Measurements from ENCODE around the gene DNTTIP2. TPM values are rescaled to one million over a fixed set of nuclear protein-coding genes. Genes with fewer than 3 reads are reported as not detected.
"Not testable (repeated sequence)": the region's sequence is repeated elsewhere in the genome, so short reads cannot be mapped to it uniquely, and the experiment has no call there.

DNTTIP2 gene, protein sequence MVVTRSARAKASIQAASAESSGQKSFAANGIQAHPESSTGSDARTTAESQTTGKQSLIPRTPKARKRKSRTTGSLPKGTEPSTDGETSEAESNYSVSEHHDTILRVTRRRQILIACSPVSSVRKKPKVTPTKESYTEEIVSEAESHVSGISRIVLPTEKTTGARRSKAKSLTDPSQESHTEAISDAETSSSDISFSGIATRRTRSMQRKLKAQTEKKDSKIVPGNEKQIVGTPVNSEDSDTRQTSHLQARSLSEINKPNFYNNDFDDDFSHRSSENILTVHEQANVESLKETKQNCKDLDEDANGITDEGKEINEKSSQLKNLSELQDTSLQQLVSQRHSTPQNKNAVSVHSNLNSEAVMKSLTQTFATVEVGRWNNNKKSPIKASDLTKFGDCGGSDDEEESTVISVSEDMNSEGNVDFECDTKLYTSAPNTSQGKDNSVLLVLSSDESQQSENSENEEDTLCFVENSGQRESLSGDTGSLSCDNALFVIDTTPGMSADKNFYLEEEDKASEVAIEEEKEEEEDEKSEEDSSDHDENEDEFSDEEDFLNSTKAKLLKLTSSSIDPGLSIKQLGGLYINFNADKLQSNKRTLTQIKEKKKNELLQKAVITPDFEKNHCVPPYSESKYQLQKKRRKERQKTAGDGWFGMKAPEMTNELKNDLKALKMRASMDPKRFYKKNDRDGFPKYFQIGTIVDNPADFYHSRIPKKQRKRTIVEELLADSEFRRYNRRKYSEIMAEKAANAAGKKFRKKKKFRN
- total RNA-seq: 100 to 1,000 TPM; 135 to 143 (median 141) TPM

DNA sequence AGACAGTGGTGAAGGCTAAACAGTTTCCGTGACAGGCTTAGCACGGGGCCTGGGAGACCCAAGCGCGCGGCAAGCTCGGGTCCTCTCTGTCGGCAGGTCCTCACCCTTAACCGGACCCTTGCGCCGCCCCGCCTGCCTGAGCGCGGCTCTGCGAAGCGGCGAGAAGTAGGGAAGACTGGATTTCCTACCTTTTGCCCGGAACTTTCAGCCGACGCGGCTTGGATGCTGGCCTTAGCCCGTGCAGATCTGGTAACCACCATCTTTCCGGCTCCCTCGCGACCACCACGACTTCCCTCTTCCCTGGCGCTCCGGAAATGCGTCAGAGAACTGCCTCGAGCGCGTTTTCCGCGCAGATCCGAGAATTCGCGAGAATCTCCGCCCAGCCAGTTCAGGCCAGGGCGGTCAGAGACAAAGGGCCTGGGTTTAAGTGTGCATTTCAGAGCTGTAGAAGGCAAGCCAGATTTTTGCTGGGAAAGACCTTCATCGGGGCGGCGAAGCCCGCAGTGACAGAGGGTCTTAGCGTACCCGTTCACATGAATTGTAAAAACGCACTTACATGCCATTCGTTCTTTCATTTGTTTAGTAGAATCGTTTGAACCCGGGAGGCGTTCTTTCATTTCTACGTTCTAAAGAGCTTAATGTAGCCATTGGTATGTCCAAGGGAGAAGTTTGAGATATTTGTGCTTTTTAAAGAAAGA is at the start of gene DNTTIP2:
Gene DNTTIP2, minus strand, starts transcription at position 318 of the 698 bp plus-strand sequence. Its CDS starts 58 bp downstream, at position 260.
- H3K4me3 Mint-ChIP-seq: peak within 1 kb of the TSS; percentile 96
- no peaks in the 10 kb centered on the region for H3K9me3 Mint-ChIP-seq
- peaks cover 41% of the 10 kb centered on the region for H3K36me3 Mint-ChIP-seq (ENCODE audit: insufficient read depth)
- H3K27me3 Mint-ChIP-seq (ENCODE audit: low read depth): no peaks in the 10 kb centered on the region
- peaks cover 40% of the 10 kb centered on the region for H3K4me1 Mint-ChIP-seq (ENCODE audit: low read depth)
- ATAC-seq (peak; percentile 92 to 93), DNase-seq (peak; percentile 83)

- peaks cover 9% of the 10 kb centered on the region for H3K27me3 Mint-ChIP-seq (ENCODE audit: low read depth)
- peaks cover 18% of the 10 kb centered on the region for H3K9me3 Mint-ChIP-seq
- DNase-seq: no peak
- H3K36me3 Mint-ChIP-seq (ENCODE audit: insufficient read depth): no peaks in the 10 kb centered on the region
- no peak for ATAC-seq
- no peaks in the 10 kb centered on the region for H3K4me1 Mint-ChIP-seq (ENCODE audit: low read depth)
- no peak overlapping the region for H3K4me3 Mint-ChIP-seq
Observed at GRCh38 chr1:93925206-93925605, 46.2 kb upstream of the DNTTIP2 start.

GRCh38 chr1:93919780-93920179 is 40.8 kb upstream of the DNTTIP2 start:
- Mint-ChIP-seq H3K4me1 (ENCODE audit: low read depth) (no peaks in the 10 kb centered on the region), H3K4me3 (no peak overlapping the region), H3K9me3 (no peaks in the 10 kb centered on the region), H3K36me3 (ENCODE audit: insufficient read depth) (no peaks in the 10 kb centered on the region), H3K27me3 (ENCODE audit: low read depth) (peaks cover under 1% of the 10 kb centered on the region)
- DNase-seq: no peak
- no peak for ATAC-seq

DNA sequence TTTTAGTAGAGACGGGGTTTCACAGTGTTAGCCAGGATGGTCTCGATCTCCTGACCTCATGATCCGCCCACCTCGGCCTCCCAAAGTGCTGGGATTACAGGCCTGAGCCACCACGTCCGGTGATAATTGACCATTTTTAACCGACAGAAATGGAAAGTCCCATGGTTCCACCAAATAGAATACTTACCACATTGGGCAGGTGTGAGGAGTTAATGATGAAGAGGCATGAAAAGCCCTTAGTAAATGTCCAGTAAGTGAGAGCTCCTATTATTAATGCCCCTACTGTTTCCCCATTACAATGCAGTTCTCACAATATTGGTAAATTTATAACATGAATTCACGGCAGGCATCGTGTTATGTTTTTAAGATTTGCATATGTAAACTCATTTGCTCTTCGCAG is 38.3 kb upstream of the DNTTIP2 start:
- no peak for ATAC-seq
- Mint-ChIP-seq H3K27me3 (ENCODE audit: low read depth) (no peaks in the 10 kb centered on the region), H3K4me3 (no peak overlapping the region), H3K36me3 (ENCODE audit: insufficient read depth) (no peaks in the 10 kb centered on the region), H3K9me3 (no peaks in the 10 kb centered on the region), H3K4me1 (ENCODE audit: low read depth) (no peaks in the 10 kb centered on the region)
- DNase-seq: no peak

- H3K36me3 Mint-ChIP-seq (ENCODE audit: insufficient read depth); H3K4me3 Mint-ChIP-seq; H3K9me3 Mint-ChIP-seq; DNase-seq; H3K27me3 Mint-ChIP-seq (ENCODE audit: low read depth); ATAC-seq: not testable (repeated sequence)
- peaks cover 26% of the 10 kb centered on the region for H3K4me1 Mint-ChIP-seq (ENCODE audit: low read depth)
Observed at GRCh38 chr1:93910880-93911279, 31.9 kb upstream of the DNTTIP2 start.

DNA sequence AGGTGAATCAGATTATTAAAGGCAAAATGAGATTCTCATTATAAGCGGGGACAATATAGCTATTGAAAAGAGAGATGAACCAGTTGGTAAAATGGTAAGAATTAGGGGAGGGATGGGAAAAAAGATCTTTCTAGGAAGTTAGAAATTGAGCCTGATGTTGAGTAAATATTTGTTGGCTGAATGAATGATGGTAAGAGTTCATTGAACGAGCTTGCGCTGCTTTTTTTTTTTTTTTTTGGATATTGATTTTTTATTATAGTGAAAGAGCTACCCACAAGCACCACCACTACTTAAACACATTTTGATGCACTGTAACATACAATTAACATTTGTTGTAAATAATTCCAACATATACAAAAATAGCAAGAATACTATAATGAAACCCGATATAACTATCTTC is 31.3 kb upstream of the DNTTIP2 start:
- H3K9me3 Mint-ChIP-seq: no peaks in the 10 kb centered on the region
- H3K27me3 Mint-ChIP-seq (ENCODE audit: low read depth): no peaks in the 10 kb centered on the region
- H3K4me3 Mint-ChIP-seq: peak overlapping the region; percentile 86
- DNase-seq (no peak), ATAC-seq (no peak)
- H3K36me3 Mint-ChIP-seq (ENCODE audit: insufficient read depth): peaks cover 4% of the 10 kb centered on the region
- H3K4me1 Mint-ChIP-seq (ENCODE audit: low read depth): peaks cover 29% of the 10 kb centered on the region

DNA sequence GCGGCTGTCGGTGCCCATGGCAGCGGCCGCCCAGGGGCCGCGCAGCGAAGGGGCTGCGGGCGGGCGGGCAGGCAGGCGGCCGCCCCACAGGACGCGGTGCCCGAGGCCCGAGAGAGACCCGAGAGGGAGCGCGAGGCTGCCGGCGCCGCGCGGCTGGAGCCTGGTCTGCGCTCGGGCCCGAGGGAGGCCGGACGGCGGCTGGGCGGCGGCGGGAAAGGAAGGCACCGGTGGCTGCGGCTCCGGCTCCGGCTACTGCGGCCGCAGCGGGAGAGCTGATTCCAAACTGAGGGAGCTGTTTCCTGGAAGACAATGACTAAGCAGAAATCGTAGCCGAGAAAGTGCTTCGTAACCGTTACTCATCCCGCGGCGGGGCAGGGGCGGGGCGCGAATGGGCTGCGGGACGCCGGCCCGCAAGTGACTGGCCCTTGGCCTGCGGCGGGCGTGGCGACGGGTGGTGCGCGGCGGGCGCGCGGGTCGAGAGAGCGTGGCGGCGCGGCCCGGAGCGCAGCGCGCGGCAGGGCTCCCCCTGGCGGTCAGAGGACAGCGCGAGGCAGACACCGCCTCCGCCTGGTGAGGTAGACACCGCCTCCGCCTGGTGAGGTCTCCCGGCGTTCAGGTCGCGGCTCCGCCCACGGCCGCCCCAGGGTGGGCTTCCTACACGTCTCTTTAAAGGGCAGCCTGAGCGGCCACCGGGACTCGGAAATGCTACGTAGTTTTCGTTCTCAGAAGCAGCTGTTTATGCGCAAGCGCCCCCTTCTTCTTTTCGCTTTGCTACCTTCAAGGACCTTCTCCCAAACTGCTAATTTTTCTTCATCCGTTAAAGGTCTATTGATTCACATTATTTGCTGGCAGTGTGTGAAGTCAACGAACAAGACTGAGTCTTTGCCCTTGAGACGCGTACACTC is 30.4 kb upstream of the DNTTIP2 start, which contains the start of gene GCLM:
Gene GCLM, minus strand, starts transcription at position 285 of the 905 bp plus-strand sequence. Its CDS starts 267 bp downstream, at position 18.
- Mint-ChIP-seq H3K27me3 (ENCODE audit: low read depth) (no peaks in the 10 kb centered on the region), H3K4me1 (ENCODE audit: low read depth) (peaks cover 35% of the 10 kb centered on the region), H3K4me3 (peak within 1 kb of the TSS; percentile 87), H3K9me3 (no peaks in the 10 kb centered on the region), H3K36me3 (ENCODE audit: insufficient read depth) (peaks cover 4% of the 10 kb centered on the region)
- ATAC-seq: peak; percentile 92
- peak; percentile 93 for DNase-seq

DNA sequence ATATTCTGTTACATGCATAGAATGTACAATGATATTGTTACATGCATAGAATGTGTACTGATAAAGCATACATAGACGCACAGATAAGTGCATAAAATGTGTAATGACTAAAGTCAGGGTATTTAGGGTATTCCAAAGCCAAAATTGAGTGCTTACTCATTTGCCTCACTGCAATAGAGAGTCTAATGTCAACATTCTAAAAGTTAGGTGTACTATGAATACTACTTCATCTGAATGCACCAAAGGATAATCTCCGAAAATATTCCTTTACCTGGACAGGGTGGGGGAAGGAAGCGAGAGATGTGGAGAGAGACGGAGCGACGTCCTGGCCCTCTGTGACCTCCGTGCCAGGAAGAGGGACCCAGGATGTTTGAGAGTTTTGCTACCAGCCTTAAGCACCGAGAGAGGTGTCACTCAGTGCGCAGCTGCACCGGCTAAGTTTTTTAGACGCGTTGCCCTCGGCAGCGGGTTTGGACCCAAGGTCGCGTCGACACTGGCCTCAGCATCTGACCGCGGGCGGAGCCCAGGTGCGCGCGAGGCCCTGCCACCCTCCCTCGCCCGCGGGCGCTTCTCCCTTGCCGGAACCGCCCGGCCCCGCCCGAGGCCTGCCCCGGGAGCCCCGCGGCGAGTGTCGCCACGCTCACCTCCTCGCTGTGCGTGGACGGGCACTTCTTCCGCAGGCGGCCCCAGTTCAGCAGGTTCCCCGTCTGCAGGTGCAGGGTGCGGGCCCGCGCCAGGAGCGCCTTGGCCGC is 29.6 kb upstream of the DNTTIP2 start:
- H3K36me3 Mint-ChIP-seq (ENCODE audit: insufficient read depth): peaks cover 4% of the 10 kb centered on the region
- H3K27me3 Mint-ChIP-seq (ENCODE audit: low read depth): no peaks in the 10 kb centered on the region
- H3K9me3 Mint-ChIP-seq: no peaks in the 10 kb centered on the region
- H3K4me3 Mint-ChIP-seq: peak overlapping the region; percentile 87
- ATAC-seq (peak; percentile 49 to 56), DNase-seq (peak; percentile 37)
- peaks cover 43% of the 10 kb centered on the region for H3K4me1 Mint-ChIP-seq (ENCODE audit: low read depth)

- ATAC-seq (no peak), DNase-seq (no peak)
- Mint-ChIP-seq H3K36me3 (ENCODE audit: insufficient read depth) (peaks cover 4% of the 10 kb centered on the region), H3K4me1 (ENCODE audit: low read depth) (peaks cover 43% of the 10 kb centered on the region), H3K9me3 (no peaks in the 10 kb centered on the region), H3K27me3 (ENCODE audit: low read depth) (no peaks in the 10 kb centered on the region), H3K4me3 (peak overlapping the region; percentile 87)
Observed at GRCh38 chr1:93907718-93908117, 28.7 kb upstream of the DNTTIP2 start.

DNA sequence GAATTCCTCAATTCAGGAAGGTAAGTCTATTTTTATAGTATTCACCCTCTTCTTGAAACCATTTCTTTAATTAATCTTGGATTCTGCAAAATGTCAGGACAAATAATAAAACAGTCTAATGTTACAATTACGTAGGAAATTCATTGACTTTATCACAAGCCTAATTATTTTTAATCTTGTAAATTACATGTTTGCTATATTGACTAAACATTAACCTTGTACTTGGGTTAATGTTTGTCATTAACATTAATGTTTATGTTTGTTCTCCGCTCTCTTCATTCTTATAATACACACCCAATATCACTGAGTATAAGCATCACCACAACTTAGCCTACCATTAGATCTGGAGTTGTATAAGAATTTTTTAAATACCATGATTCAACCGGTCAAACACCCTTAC is 27.5 kb upstream of the DNTTIP2 start:
- peaks cover 4% of the 10 kb centered on the region for H3K36me3 Mint-ChIP-seq (ENCODE audit: insufficient read depth)
- H3K4me1 Mint-ChIP-seq (ENCODE audit: low read depth): peaks cover 43% of the 10 kb centered on the region
- peak overlapping the region; percentile 45 for H3K4me3 Mint-ChIP-seq

GRCh38 chr1:93905734-93906133 is 26.7 kb upstream of the DNTTIP2 start:
- no peak for ATAC-seq
- H3K36me3 Mint-ChIP-seq (ENCODE audit: insufficient read depth): peaks cover 10% of the 10 kb centered on the region
- DNase-seq: no peak
- H3K9me3 Mint-ChIP-seq: no peaks in the 10 kb centered on the region
- H3K4me1 Mint-ChIP-seq (ENCODE audit: low read depth): peaks cover 43% of the 10 kb centered on the region
- H3K27me3 Mint-ChIP-seq (ENCODE audit: low read depth): no peaks in the 10 kb centered on the region
- H3K4me3 Mint-ChIP-seq: no peak overlapping the region

More for the DNA sequence above, 27.5 kb upstream of the DNTTIP2 start:
- H3K27me3 Mint-ChIP-seq (ENCODE audit: low read depth): no peaks in the 10 kb centered on the region
- ATAC-seq (no peak), DNase-seq (no peak)
- H3K9me3 Mint-ChIP-seq: no peaks in the 10 kb centered on the region

DNA sequence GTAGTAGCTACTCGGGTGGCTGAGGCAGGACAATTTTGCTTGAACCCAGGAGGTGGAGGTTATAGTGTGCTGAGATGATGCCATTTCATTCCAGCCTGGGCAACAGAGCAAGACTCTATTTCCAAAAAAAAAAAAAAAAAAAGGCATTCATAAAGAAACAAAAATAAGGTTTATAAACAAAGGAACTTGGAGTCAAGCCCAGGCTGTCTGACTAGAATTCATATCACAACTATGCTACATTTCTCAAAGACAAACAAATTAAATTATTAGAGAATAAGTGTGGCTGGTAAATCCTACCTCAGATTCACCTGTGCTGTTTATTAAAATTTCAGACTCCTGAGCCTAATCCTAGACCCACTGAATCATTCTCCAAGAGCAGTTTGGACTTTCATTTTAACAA is 26.0 kb upstream of the DNTTIP2 start:
- peaks cover 11% of the 10 kb centered on the region for H3K36me3 Mint-ChIP-seq (ENCODE audit: insufficient read depth)
- H3K4me1 Mint-ChIP-seq (ENCODE audit: low read depth): peaks cover 43% of the 10 kb centered on the region
- DNase-seq (no peak), ATAC-seq (no peak)
- H3K9me3 Mint-ChIP-seq: no peaks in the 10 kb centered on the region
- no peak overlapping the region for H3K4me3 Mint-ChIP-seq
- H3K27me3 Mint-ChIP-seq (ENCODE audit: low read depth): no peaks in the 10 kb centered on the region

GRCh38 chr1:93904228-93904627 is 25.2 kb upstream of the DNTTIP2 start:
- Mint-ChIP-seq H3K4me3 (peak overlapping the region; percentile 29), H3K36me3 (ENCODE audit: insufficient read depth) (peaks cover 12% of the 10 kb centered on the region), H3K9me3 (no peaks in the 10 kb centered on the region), H3K4me1 (ENCODE audit: low read depth) (peaks cover 42% of the 10 kb centered on the region), H3K27me3 (ENCODE audit: low read depth) (no peaks in the 10 kb centered on the region)
- DNase-seq (no peak), ATAC-seq (no peak)

Measured in activated T-cell treated with anti-CD3 and anti-CD28 coated beads, Interleukin-2, amount 50 U/mL, for 4 hours (primary cell).